ENCODE measurements around the gene RCAN2.

GRCh38 chr6:46207174-46207573, 284.1 kb downstream of the RCAN2 start:
- TF ChIP-seq EP300 (IDR thresholded peaks at IDR 0.05) (no peak), POLR2A (IDR thresholded peaks at IDR 0.05) (no peak)
- TF ChIP-seq, protein P1, sequence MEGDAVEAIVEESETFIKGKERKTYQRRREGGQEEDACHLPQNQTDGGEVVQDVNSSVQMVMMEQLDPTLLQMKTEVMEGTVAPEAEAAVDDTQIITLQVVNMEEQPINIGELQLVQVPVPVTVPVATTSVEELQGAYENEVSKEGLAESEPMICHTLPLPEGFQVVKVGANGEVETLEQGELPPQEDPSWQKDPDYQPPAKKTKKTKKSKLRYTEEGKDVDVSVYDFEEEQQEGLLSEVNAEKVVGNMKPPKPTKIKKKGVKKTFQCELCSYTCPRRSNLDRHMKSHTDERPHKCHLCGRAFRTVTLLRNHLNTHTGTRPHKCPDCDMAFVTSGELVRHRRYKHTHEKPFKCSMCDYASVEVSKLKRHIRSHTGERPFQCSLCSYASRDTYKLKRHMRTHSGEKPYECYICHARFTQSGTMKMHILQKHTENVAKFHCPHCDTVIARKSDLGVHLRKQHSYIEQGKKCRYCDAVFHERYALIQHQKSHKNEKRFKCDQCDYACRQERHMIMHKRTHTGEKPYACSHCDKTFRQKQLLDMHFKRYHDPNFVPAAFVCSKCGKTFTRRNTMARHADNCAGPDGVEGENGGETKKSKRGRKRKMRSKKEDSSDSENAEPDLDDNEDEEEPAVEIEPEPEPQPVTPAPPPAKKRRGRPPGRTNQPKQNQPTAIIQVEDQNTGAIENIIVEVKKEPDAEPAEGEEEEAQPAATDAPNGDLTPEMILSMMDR (IDR thresholded peaks at IDR 0.05): no peak

Measured in gastroesophageal sphincter (tissue), 3 donors.